GDM1 (cell line): ENCODE results near the gene NRXN2.
A peak's percentile ranks its signal among the peaks of the same experiment; 100 is the strongest.

Source experiments
- DNase-seq: peaks from one replicate; lab custom pipeline; 2025; lab: John Stamatoyannopoulos, UW

Gene NRXN2

GRCh38 chr11:64723117-64723906 lies at the start of gene NRXN2:
Gene NRXN2 (minus strand): TSS chr11:64723197. CDS start chr11:64713699, 9,498 bp downstream.
- DNase-seq: peak; percentile 70

- DNase-seq: no peak
These were observed 49.5 kb upstream of the NRXN2 start for GRCh38 chr11:64772303-64773018.

- no peak for DNase-seq
These were observed 48.9 kb upstream of the NRXN2 start for GRCh38 chr11:64771861-64772260.

- no peak for DNase-seq
These were observed 47.1 kb upstream of the NRXN2 start for GRCh38 chr11:64770120-64770519.

GRCh38 chr11:64769283-64769682 lies 46.3 kb upstream of the NRXN2 start:
- DNase-seq: no peak

- DNase-seq: no peak
These were observed 45.3 kb upstream of the NRXN2 start for GRCh38 chr11:64768300-64768694.

- DNase-seq: peak; percentile 46
These were observed 44.6 kb upstream of the NRXN2 start for GRCh38 chr11:64767344-64768299.

- DNase-seq: no peak
These were observed 43.9 kb upstream of the NRXN2 start for GRCh38 chr11:64766881-64767280.

GRCh38 chr11:64765851-64766665 lies 43.1 kb upstream of the NRXN2 start:
- DNase-seq: no peak

GRCh38 chr11:64765291-64765850 lies 42.4 kb upstream of the NRXN2 start:
- DNase-seq: no peak

- DNase-seq: no peak
These were observed 41.8 kb upstream of the NRXN2 start for GRCh38 chr11:64764753-64765152.

- no peak for DNase-seq
These were observed 41.1 kb upstream of the NRXN2 start for GRCh38 chr11:64764040-64764611.

- DNase-seq: no peak
These were observed 40.6 kb upstream of the NRXN2 start for GRCh38 chr11:64763526-64764039.

- peak; percentile 29 for DNase-seq
These were observed 39.9 kb upstream of the NRXN2 start for GRCh38 chr11:64762674-64763525.

- DNase-seq: no peak
These were observed 39.3 kb upstream of the NRXN2 start for GRCh38 chr11:64762277-64762673.

- DNase-seq: no peak
These were observed 37.9 kb upstream of the NRXN2 start for GRCh38 chr11:64760759-64761420.

GRCh38 chr11:64759722-64760719 lies 37.0 kb upstream of the NRXN2 start, which contains the start of gene PYGM:
Gene PYGM (minus strand): TSS chr11:64759974. CDS start chr11:64759898, 76 bp downstream.
- DNase-seq: no peak
